GM19099 (cell line): Measurements from ENCODE around the gene POLR3A.

Source experiments
- POLR2A ChIP-seq: IDR thresholded peaks from 3 replicates; pipeline ENCODE4 v1.6.1; 2011; ENCODE audit warnings: low read depth; ENCODE audit not compliant: insufficient read length; ENCODE audit errors: extremely low read depth

POLR3A gene

DNA sequence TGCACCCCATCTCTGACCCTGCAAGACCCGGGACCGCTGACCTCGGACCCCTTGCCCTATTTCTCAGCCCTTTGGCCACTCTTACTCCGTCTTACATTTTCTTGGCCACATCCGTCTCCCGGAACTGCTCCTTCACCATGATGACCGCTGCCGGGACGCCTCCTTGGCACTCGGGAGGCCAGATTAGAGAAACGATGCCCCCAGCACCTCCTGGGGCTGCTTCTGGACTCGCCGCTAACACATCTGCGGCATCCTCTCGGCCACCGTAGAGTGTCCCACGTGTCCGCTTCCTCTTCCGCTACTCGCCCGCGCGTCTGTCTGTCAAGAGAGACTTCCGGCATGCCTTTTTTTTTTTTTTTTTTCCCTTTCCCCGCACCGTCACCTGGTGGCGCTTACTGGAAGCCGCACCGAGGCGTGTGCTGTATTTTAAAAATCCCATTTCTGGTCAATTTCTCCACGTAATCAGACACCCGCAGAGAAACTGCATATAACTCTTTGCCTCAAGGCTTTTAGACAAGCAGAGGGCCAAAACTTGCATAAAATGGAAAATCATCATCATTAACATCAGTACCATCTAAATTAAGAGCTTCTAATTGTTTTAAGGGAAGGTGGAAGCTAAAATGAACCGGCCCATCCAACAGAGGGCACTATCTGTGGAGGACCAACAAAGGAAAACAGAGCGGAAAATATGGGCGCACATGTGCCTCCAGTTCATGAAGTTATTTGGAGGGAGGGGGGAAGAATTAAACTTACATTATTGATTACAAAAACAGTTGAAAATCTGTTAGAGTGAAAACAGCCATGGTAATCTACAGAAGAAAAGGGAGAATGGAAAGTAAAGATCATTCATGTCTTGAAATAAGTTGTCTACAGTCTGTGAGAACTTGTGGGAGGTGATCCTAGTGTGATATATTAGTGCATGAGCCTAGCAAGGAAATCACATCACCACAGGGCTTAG lies at the start of gene POLR3A:
Gene POLR3A (minus strand): TSS at position 247 of the 958 bp plus-strand sequence. CDS start 108 bp downstream, at position 139.
- peak; percentile 85 for TF ChIP-seq POLR2A

GRCh38 chr10:78078539-78079330 lies 49.4 kb upstream of the POLR3A start:
- TF ChIP-seq POLR2A, result no peak

GRCh38 chr10:78072504-78072903 lies 43.2 kb upstream of the POLR3A start:
- TF ChIP-seq POLR2A, result no peak

GRCh38 chr10:78071857-78072179 lies 42.5 kb upstream of the POLR3A start:
- TF ChIP-seq POLR2A, result no peak

DNA sequence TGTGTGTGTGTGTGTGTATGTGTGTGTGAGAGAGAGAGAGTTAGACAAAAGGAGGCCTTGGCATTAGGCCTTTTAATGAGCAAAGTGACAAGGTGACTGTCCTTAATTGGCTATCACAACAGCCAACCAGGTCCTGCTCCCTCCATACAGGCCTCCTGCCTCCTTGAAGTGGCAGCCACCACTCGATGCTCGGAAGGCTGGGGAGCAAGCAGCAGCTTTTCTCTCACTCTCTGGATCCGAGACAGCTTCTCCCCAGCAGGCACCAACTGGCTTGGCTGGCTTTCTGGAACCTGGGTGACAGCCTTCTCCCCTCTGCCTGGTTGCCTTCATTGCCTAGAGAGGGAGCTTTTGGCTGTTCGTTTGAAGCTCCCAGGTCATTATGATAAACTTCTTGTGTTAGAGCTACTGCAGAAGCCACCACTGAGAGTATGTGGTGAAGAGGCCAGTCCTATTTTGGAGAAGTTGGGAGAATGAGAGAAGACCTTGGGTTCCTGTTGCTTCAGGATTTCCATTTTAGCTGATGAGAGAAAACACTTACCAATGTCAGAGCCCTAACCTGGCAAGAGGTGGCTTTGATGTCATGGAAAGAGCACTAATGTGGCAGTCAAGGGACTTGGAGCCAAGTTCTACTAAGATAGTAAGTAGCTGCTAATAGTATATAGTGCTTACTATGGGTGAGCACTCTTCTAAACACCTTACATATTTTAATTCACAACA lies 42.0 kb upstream of the POLR3A start:
- no peak for TF ChIP-seq POLR2A

DNA sequence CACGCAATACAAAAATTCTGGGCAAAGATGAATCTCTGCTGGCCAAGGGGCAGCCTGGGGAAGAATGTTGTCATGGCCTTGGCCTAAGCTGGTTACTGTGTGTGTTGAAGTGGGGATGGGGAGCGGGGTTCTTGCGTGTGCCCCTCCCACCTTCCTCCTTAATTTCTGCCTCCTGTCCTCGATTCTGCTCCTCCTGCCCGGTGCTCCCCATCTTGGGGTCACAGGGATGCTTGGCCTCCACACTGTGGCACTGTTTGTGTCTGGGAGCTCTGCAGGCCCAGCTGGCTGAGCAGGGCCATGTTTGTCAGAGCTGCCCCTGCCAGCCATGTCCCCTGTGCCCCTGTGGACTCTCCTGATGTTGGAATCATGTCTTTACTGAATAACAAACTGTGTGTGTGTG lies 41.4 kb upstream of the POLR3A start:
- no peak for TF ChIP-seq POLR2A

DNA sequence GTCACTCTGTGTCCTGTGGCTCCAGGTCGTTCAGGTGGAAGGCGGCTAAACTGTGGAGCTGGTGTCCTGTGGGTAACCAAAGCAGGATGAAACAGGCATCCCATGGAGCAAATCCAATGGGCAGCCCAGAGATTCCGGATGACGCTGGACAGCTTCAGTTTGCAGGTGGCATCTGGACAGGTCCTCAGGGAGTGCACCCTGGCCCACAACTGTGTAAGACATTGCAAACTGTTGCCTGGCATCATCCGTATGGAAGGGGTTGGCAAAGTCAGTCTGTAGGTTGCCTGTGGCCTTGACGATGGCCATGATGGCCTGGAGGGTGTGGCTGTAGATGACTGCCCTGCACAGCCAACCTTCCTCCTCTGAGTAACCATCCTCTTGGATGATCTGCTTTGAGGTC lies 39.8 kb upstream of the POLR3A start:
- TF ChIP-seq POLR2A, result no peak

GRCh38 chr10:78066728-78067430 lies 37.6 kb upstream of the POLR3A start:
- no peak for TF ChIP-seq POLR2A

- no peak for TF ChIP-seq POLR2A
Observed at GRCh38 chr10:78066012-78066411, 36.7 kb upstream of the POLR3A start.

GRCh38 chr10:78065611-78066010 lies 36.3 kb upstream of the POLR3A start:
- TF ChIP-seq POLR2A, result no peak

GRCh38 chr10:78063236-78063635 lies 33.9 kb upstream of the POLR3A start:
- TF ChIP-seq POLR2A, result no peak

DNA sequence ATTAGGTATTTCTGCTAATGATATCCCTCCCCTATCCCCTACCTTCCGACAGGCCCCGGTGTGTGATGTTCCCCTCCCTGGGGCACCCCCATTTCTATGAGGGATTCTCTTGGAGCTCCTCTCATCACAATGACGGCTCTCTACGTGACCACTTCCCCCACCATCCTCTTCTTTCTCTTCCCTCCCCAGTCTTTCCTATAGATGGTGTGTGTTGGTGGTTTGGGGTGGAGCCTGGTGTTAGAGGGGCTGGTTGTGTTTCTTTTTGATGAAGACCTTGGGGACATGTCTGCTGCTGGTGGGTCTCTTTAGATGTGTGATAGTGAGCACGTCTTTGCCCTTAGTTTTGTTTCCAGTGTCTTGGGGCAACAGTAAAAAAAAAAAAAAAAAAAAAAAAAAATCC lies 33.0 kb upstream of the POLR3A start:
- no peak for TF ChIP-seq POLR2A

GRCh38 chr10:78059906-78060702 lies 30.8 kb upstream of the POLR3A start:
- no peak for TF ChIP-seq POLR2A

- TF ChIP-seq POLR2A, result no peak
Observed at GRCh38 chr10:78058562-78058961, 29.2 kb upstream of the POLR3A start.
